K562 treated with DMSO at 1 percent for 12 hours (cell line): Measurements from ENCODE around the gene CLCN4. TPM values are rescaled to one million over a fixed set of nuclear protein-coding genes. Genes with fewer than 3 reads are reported as not detected.

Experiments used
- total RNA-seq: library from RNA; unstranded; fragments of 300-600 nt; gene quantifications from 2 replicates; pipeline ENCODE4 v1.2.3, GENCODE V29; 2022; ENCODE audit not compliant: insufficient read depth

Gene CLCN4
- not detected in 2 replicates for total RNA-seq

GRCh38 chrX:10156199-10157031 lies at the start of gene CLCN4:
CLCN4 (plus strand) TSS chrX:10156975; CDS start chrX:10185033, 28,058 bp downstream.

Other genes with a start within 250 kb of the CLCN4 start
- gene CLDN34, start 189.6 kb upstream of the CLCN4 start, total RNA-seq = not detected in 2 replicates